GM21381 (cell line): ENCODE measurements around the gene MTMR6.

ENCODE experiments used
- ATAC-seq: cut with Tn5 transposase; IDR thresholded peaks from one replicate; pipeline ENCODE4 v1.9.1; 2021; ENCODE audit warnings: mild to moderate bottlenecking, moderate library complexity; ENCODE audit not compliant: unreplicated experiment

The MTMR6 gene

GRCh38 chr13:25222740-25223139, 64.5 kb downstream of the MTMR6 start:
- ATAC-seq, result no peak

- no peak for ATAC-seq
Measured at GRCh38 chr13:25218019-25218418, 69.3 kb downstream of the MTMR6 start.

GRCh38 chr13:25217023-25217885, 70.0 kb downstream of the MTMR6 start:
- ATAC-seq, result no peak

- ATAC-seq, result no peak
Measured at GRCh38 chr13:25215253-25215575, 72.1 kb downstream of the MTMR6 start.

GRCh38 chr13:25214491-25215252, 72.6 kb downstream of the MTMR6 start:
- ATAC-seq, result no peak

- ATAC-seq, result no peak
Measured at GRCh38 chr13:25213715-25214114, 73.6 kb downstream of the MTMR6 start.

- no peak for ATAC-seq
Measured at GRCh38 chr13:25210842-25211569, 76.3 kb downstream of the MTMR6 start.

GRCh38 chr13:25207291-25207810, 79.9 kb downstream of the MTMR6 start:
- no peak for ATAC-seq

- ATAC-seq, result no peak
Measured at GRCh38 chr13:25204863-25205262, 82.4 kb downstream of the MTMR6 start.

- ATAC-seq, result no peak
Measured at GRCh38 chr13:25203127-25203740, 84.1 kb downstream of the MTMR6 start.

- no peak for ATAC-seq
Measured at GRCh38 chr13:25200783-25201182, 86.5 kb downstream of the MTMR6 start.

- no peak for ATAC-seq
Measured at GRCh38 chr13:25198647-25199046, 88.6 kb downstream of the MTMR6 start.

GRCh38 chr13:25196971-25197370, 90.3 kb downstream of the MTMR6 start:
- ATAC-seq, result no peak
